Measurements from ENCODE around the gene FKBP11.
"Not testable (repeated sequence)": the region's sequence is repeated elsewhere in the genome, so short reads cannot be mapped to it uniquely, and the experiment has no call there.

Gene FKBP11

GRCh38 chr12:48907245-48907644 lies 18.0 kb downstream of the FKBP11 start:
- DNase-seq = no peak

GRCh38 chr12:48903982-48904411 lies 21.3 kb downstream of the FKBP11 start:
- peak; percentile 94 for ATAC-seq
- peak; percentile 88 for DNase-seq

More at GRCh38 chr12:48907245-48907644, 18.0 kb downstream of the FKBP11 start:
- no peak for ATAC-seq

GRCh38 chr12:48903363-48903981 lies 21.8 kb downstream of the FKBP11 start:
- ATAC-seq (no peak), DNase-seq (no peak)

- ATAC-seq = no peak
- DNase-seq = no peak
Observed at GRCh38 chr12:48901278-48901677, 24.0 kb downstream of the FKBP11 start.

GRCh38 chr12:48899651-48900050 lies 25.6 kb downstream of the FKBP11 start:
- ATAC-seq = no peak

GRCh38 chr12:48894271-48894670 lies 31.0 kb downstream of the FKBP11 start:
- no peak for DNase-seq

More at GRCh38 chr12:48899651-48900050, 25.6 kb downstream of the FKBP11 start:
- no peak for DNase-seq

GRCh38 chr12:48890657-48891418 lies 34.5 kb downstream of the FKBP11 start:
- peak; percentile 96 for ATAC-seq
- DNase-seq = peak; percentile 86

More at GRCh38 chr12:48894271-48894670, 31.0 kb downstream of the FKBP11 start:
- ATAC-seq = no peak

GRCh38 chr12:48889679-48890078 lies 35.6 kb downstream of the FKBP11 start:
- ATAC-seq (no peak), DNase-seq (no peak)

GRCh38 chr12:48883305-48884161 lies 41.8 kb downstream of the FKBP11 start:
- no peak for DNase-seq
- ATAC-seq = peak; percentile 9

- DNase-seq (no peak), ATAC-seq (no peak)
Observed at GRCh38 chr12:48882972-48883304, 42.4 kb downstream of the FKBP11 start.

GRCh38 chr12:48882315-48882687 lies 43.0 kb downstream of the FKBP11 start:
- no peak for ATAC-seq
- DNase-seq = no peak

- ATAC-seq = no peak
- no peak for DNase-seq
Observed at GRCh38 chr12:48881686-48882314, 43.5 kb downstream of the FKBP11 start.

GRCh38 chr12:48880647-48881046 lies 44.6 kb downstream of the FKBP11 start:
- ATAC-seq = no peak
- no peak for DNase-seq

- ATAC-seq (no peak), DNase-seq (no peak)
Observed at GRCh38 chr12:48878548-48878947, 46.7 kb downstream of the FKBP11 start.

- ATAC-seq = no peak
- DNase-seq = no peak
Observed at GRCh38 chr12:48875944-48876515, 49.3 kb downstream of the FKBP11 start.

- ATAC-seq, DNase-seq: not testable (repeated sequence)
Observed at GRCh38 chr12:48873534-48873933, 51.8 kb downstream of the FKBP11 start.

- no peak for ATAC-seq
- DNase-seq = no peak
Observed at GRCh38 chr12:48873096-48873495, 52.2 kb downstream of the FKBP11 start.
